ENCODE results near the gene CKMT2. TPM values are rescaled to one million over a fixed set of nuclear protein-coding genes. Genes with fewer than 3 reads are reported as not detected.
A peak's percentile ranks its signal among the peaks of the same experiment; 100 is the strongest.

CKMT2 gene
- polyA plus RNA-seq, 4 donors: 6.2 to 11.1 (median 7.9) TPM

GRCh38 chr5:81213070-81213469 lies 20.1 kb upstream of the CKMT2 start:
- no peak for DNase-seq (ENCODE audit: low read depth in 4 of 4, low spot score in 2 of 4)

GRCh38 chr5:81214848-81215247 lies 18.3 kb upstream of the CKMT2 start:
- DNase-seq (ENCODE audit: low read depth in 4 of 4, low spot score in 2 of 4): no peak

GRCh38 chr5:81216152-81216551 lies 17.0 kb upstream of the CKMT2 start:
- DNase-seq (ENCODE audit: low read depth in 4 of 4, low spot score in 2 of 4): no peak

GRCh38 chr5:81219389-81219788 lies 13.7 kb upstream of the CKMT2 start:
- no peak for DNase-seq (ENCODE audit: low read depth in 4 of 4, low spot score in 2 of 4)

GRCh38 chr5:81222285-81222684 lies 10.8 kb upstream of the CKMT2 start:
- DNase-seq (ENCODE audit: low read depth in 4 of 4, low spot score in 2 of 4): no peak

- no peak for DNase-seq (ENCODE audit: low read depth in 4 of 4, low spot score in 2 of 4)
These were observed 7.7 kb upstream of the CKMT2 start for GRCh38 chr5:81225463-81225862.

- DNase-seq (ENCODE audit: low read depth in 4 of 4, low spot score in 2 of 4): no peak
These were observed 6.8 kb upstream of the CKMT2 start for GRCh38 chr5:81226286-81226685.

GRCh38 chr5:81226949-81227348 lies 6.2 kb upstream of the CKMT2 start:
- DNase-seq (ENCODE audit: low read depth in 4 of 4, low spot score in 2 of 4): no peak

GRCh38 chr5:81228084-81228483 lies 5.0 kb upstream of the CKMT2 start:
- no peak for DNase-seq (ENCODE audit: low read depth in 4 of 4, low spot score in 2 of 4)

- no peak for DNase-seq (ENCODE audit: low read depth in 4 of 4, low spot score in 2 of 4)
These were observed 2.7 kb upstream of the CKMT2 start for GRCh38 chr5:81230416-81230815.

GRCh38 chr5:81232464-81233079 lies 550 bp upstream of the CKMT2 start:
- DNase-seq (ENCODE audit: low read depth in 4 of 4, low spot score in 2 of 4): no peak

GRCh38 chr5:81234299-81234698 lies 1.2 kb downstream of the CKMT2 start:
- no peak for DNase-seq (ENCODE audit: low read depth in 4 of 4, low spot score in 2 of 4)

GRCh38 chr5:81234801-81235200 lies 1.7 kb downstream of the CKMT2 start:
- no peak for DNase-seq (ENCODE audit: low read depth in 4 of 4, low spot score in 2 of 4)

- DNase-seq (ENCODE audit: low read depth in 4 of 4, low spot score in 2 of 4): no peak
These were observed 2.4 kb downstream of the CKMT2 start for GRCh38 chr5:81235287-81236072.

GRCh38 chr5:81238460-81238859 lies 5.3 kb downstream of the CKMT2 start:
- no peak for DNase-seq (ENCODE audit: low read depth in 4 of 4, low spot score in 2 of 4)

GRCh38 chr5:81239613-81240012 lies 6.5 kb downstream of the CKMT2 start:
- no peak for DNase-seq (ENCODE audit: low read depth in 4 of 4, low spot score in 2 of 4)

- peak in 1 of 4 donors; percentile 8 for DNase-seq (ENCODE audit: low read depth in 4 of 4, low spot score in 2 of 4)
These were observed 7.9 kb downstream of the CKMT2 start for GRCh38 chr5:81241001-81241400.

GRCh38 chr5:81241961-81242648 lies 9.0 kb downstream of the CKMT2 start:
- DNase-seq (ENCODE audit: low read depth in 4 of 4, low spot score in 2 of 4): no peak

GRCh38 chr5:81242906-81243436 lies 9.8 kb downstream of the CKMT2 start:
- no peak for DNase-seq (ENCODE audit: low read depth in 4 of 4, low spot score in 2 of 4)

GRCh38 chr5:81244451-81244850 lies 11.3 kb downstream of the CKMT2 start:
- no peak for DNase-seq (ENCODE audit: low read depth in 4 of 4, low spot score in 2 of 4)

- no peak for DNase-seq (ENCODE audit: low read depth in 4 of 4, low spot score in 2 of 4)
These were observed 12.7 kb downstream of the CKMT2 start for GRCh38 chr5:81245871-81246235.

- DNase-seq (ENCODE audit: low read depth in 4 of 4, low spot score in 2 of 4): no peak
These were observed 13.6 kb downstream of the CKMT2 start for GRCh38 chr5:81246697-81247096.

Data from left renal cortex interstitium (tissue), 4 donors.